ENCODE measurements around the gene LSAMP. TPM values are rescaled to one million over a fixed set of nuclear protein-coding genes. Genes with fewer than 3 reads are reported as not detected.

Gene LSAMP
- total and polyA plus RNA-seq, 2 of the 8 experiments (the other 6 are each of a cell fraction or from before 2014, with no cell fraction given): 1.8 to 5.7 TPM

GRCh38 chr3:116030131-116030850 lies 415.0 kb downstream of the LSAMP start:
- FAIRE-seq: no peak
- no peak for DNase-seq (ENCODE audit: low read depth in 1 of 2, low spot score in 2 of 2)
- no peak overlapping the region for H3K14ac ChIP-seq (ENCODE audit: insufficient read length)
- H3K27me3 ChIP-seq (replicated peaks in 1 of 4; ENCODE audit: control insufficient read depth in 3 of 4, extremely low read depth in 1 of 4, insufficient read depth in 3 of 4, low read length in 3 of 4): no peaks in the 10 kb centered on the region
- ChIA-PET POLR2A (ENCODE audit: partially characterized antibody) (no interaction called here), CTCF (ENCODE audit: partially characterized antibody) (interaction anchor here (0.6 to 1.2 kb wide), 4 partner anchors 10 to 271 kb away, joined by 3 to 4 read pairs (median 3); no protein-coding TSS in a partner anchor)
- H2BK15ac ChIP-seq (ENCODE audit: low read length): no peak overlapping the region
- H4K91ac ChIP-seq (replicated peaks; ENCODE audit: insufficient read length, low read length): no peak overlapping the region
- H4K20me1 ChIP-seq (replicated peaks in 1 of 2; ENCODE audit: control insufficient read depth in 1 of 2, insufficient read depth in 2 of 2, low read length in 2 of 2): no peaks in the 10 kb centered on the region
- H2AFZ ChIP-seq (ENCODE audit: low read length): no peak overlapping the region
- H2AK5ac ChIP-seq (ENCODE audit: low read depth, low read length): no peak overlapping the region
- no peaks in the 10 kb centered on the region for H3K36me3 ChIP-seq (ENCODE audit: control insufficient read depth in 2 of 4, insufficient read depth in 4 of 4, low read length in 3 of 4)
- TF ChIP-seq EZH2 (IDR thresholded peaks at IDR 0.05; ENCODE audit: low read depth, low read length, severe bottlenecking) (no peak), NRF1 (IDR thresholded peaks at IDR 0.05; ENCODE audit: low read depth, low read length) (no peak), KDM5A (IDR thresholded peaks at IDR 0.05; ENCODE audit: low read length) (no peak), POLR2AphosphoS5 (IDR thresholded peaks at IDR 0.05; ENCODE audit: low read depth, low read length) (no peak), TAF7 (optimal IDR thresholded peaks at IDR 0.05; ENCODE audit: borderline replicate concordance, low read depth, low read length) (no peak), SIN3A (conservative IDR thresholded peaks at IDR 0.05 in 1 of 2, IDR thresholded peaks at IDR 0.05 in 1 of 2; ENCODE audit: low read depth in 1 of 2, low read length in 2 of 2) (no peak)
- H2BK12ac ChIP-seq (ENCODE audit: low read depth, low read length): no peak overlapping the region
- H2BK120ac ChIP-seq (replicated peaks; ENCODE audit: low read depth, low read length): no peak overlapping the region
- no peak overlapping the region for H3K18ac ChIP-seq (ENCODE audit: extremely low read depth, low read length)
- H3K79me1 ChIP-seq (ENCODE audit: low read depth, low read length): no peaks in the 10 kb centered on the region
- no peak overlapping the region for H2BK20ac ChIP-seq (ENCODE audit: low read length)
- 69% methylated on average over 5 of the region's 5 CpGs; no CpG with 5 or more reads in 1 of the 2 experiments for WGBS, 2 experiments (ENCODE audit: extremely low coverage in 1 of 2, insufficient coverage in 1 of 2, insufficient read length in 1 of 2, insufficient replicate concordance in 2 of 2, low coverage in 1 of 2, low lambda C conversion rate in 2 of 2, missing lambda C conversion rate in 1 of 2)
- H3K4me1 ChIP-seq (replicated peaks in 1 of 4; ENCODE audit: control insufficient read depth in 3 of 4, insufficient read depth in 4 of 4, low read length in 3 of 4): no peaks in the 10 kb centered on the region; a peak in 1 of 7 replicates
- H3K9me3 ChIP-seq (ENCODE audit: insufficient read depth in 2 of 2, low read depth in 1 of 2, low read length in 1 of 2): no peaks in the 10 kb centered on the region
- H3K23ac ChIP-seq (ENCODE audit: insufficient read length): no peak overlapping the region
- H3K4me3 ChIP-seq (ENCODE audit: extremely low read depth in 1 of 4, insufficient read depth in 2 of 4, low read depth in 3 of 4, low read length in 4 of 4): no peak overlapping the region
- H3K4me2 ChIP-seq (ENCODE audit: insufficient read depth in 1 of 2, low read depth in 2 of 2, low read length in 2 of 2): no peak overlapping the region
- no peak overlapping the region for H4K8ac ChIP-seq (ENCODE audit: extremely low read depth, insufficient read depth, low read length)
- H3K9ac ChIP-seq (replicated peaks in 1 of 4; ENCODE audit: extremely low read depth in 1 of 4, low read depth in 3 of 4, low read length in 3 of 4): no peak overlapping the region
- H3K4ac ChIP-seq (replicated peaks; ENCODE audit: insufficient read length, low read depth, low read length): no peak overlapping the region
- no peak overlapping the region for H3K56ac ChIP-seq (replicated peaks; ENCODE audit: insufficient read length, low read depth, low read length)
- H3K27ac ChIP-seq (ENCODE audit: low read depth, low read length): no peak overlapping the region
- H4K5ac ChIP-seq (ENCODE audit: insufficient read length, low read depth, low read length): no peak overlapping the region
- H2BK5ac ChIP-seq (ENCODE audit: low read depth, low read length): no peak overlapping the region
- H3K79me2 ChIP-seq (ENCODE audit: control insufficient read depth in 1 of 2, insufficient read depth in 2 of 2, low read length in 2 of 2): no peaks in the 10 kb centered on the region
- no peaks in the 10 kb centered on the region for H3K23me2 ChIP-seq (ENCODE audit: low read depth, low read length)

Data from H1 (cell line).